Choroid plexus epithelial cell (primary cell): ENCODE data around the gene CCDC88A.

Experiments
- DNase-seq: peaks from one replicate; pipeline ENCODE4 v3.0.0-alpha.2; 2010; ENCODE audit warnings: low read depth
- H3K4me3 ChIP-seq: 2 replicates; pipeline ENCODE4 v1.5.1; 2011; ENCODE audit warnings: low read depth, mild to moderate bottlenecking, control low read depth, low read length, moderate library complexity
- TF ChIP-seq, protein P1 (sequence below): conservative IDR thresholded peaks from 2 replicates; pipeline ENCODE4 v1.5.1; 2011; ENCODE audit warnings: low read depth, mild to moderate bottlenecking, control low read depth, inconsistent platforms, low read length, moderate library complexity

The CCDC88A gene

DNA sequence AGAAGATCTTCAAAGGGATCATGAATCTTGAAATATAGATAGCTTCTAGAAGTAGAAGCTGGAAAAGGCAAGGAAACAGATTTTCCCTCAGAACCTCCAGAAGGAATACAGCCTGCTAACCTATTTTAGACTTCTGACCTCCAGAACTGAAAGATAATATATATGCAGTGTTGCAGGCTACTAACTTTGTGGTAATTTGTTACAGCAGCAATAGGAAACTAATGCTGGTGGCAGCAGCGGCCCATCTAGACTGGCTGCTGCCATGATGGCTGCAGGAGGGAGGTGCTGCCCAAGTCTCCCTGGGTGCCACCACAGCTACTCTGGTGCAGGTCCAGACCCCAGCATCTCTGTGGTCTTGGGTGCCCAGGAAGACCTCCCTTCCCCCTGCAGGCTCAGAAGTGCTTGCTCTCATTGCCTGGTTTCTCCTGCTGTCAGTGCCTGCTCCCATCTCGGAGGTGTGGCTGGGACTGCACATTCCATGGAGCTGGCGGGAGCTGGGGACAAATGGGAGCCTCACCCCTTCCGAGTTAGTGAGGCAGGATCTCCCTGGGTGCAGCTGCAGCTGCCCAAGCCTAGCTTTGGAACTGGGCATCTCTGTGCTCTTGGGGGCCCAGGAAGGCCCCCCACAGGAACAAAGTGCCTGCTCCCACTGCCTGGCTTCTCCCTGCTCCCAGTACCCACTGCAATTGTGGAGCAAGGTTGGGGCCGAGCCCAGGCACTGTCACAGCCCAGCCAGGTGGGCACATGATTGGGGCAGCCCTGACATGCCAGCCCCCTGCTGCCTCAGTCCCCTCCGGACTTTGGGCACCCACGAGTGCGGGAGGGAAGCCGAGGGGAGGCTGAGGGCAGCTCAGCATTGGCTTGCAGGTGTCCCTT is 18.1 kb upstream of the CCDC88A start:
- no peak overlapping the region for H3K4me3 ChIP-seq
- DNase-seq: no peak
- TF ChIP-seq, protein P1, sequence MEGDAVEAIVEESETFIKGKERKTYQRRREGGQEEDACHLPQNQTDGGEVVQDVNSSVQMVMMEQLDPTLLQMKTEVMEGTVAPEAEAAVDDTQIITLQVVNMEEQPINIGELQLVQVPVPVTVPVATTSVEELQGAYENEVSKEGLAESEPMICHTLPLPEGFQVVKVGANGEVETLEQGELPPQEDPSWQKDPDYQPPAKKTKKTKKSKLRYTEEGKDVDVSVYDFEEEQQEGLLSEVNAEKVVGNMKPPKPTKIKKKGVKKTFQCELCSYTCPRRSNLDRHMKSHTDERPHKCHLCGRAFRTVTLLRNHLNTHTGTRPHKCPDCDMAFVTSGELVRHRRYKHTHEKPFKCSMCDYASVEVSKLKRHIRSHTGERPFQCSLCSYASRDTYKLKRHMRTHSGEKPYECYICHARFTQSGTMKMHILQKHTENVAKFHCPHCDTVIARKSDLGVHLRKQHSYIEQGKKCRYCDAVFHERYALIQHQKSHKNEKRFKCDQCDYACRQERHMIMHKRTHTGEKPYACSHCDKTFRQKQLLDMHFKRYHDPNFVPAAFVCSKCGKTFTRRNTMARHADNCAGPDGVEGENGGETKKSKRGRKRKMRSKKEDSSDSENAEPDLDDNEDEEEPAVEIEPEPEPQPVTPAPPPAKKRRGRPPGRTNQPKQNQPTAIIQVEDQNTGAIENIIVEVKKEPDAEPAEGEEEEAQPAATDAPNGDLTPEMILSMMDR: no peak

DNA sequence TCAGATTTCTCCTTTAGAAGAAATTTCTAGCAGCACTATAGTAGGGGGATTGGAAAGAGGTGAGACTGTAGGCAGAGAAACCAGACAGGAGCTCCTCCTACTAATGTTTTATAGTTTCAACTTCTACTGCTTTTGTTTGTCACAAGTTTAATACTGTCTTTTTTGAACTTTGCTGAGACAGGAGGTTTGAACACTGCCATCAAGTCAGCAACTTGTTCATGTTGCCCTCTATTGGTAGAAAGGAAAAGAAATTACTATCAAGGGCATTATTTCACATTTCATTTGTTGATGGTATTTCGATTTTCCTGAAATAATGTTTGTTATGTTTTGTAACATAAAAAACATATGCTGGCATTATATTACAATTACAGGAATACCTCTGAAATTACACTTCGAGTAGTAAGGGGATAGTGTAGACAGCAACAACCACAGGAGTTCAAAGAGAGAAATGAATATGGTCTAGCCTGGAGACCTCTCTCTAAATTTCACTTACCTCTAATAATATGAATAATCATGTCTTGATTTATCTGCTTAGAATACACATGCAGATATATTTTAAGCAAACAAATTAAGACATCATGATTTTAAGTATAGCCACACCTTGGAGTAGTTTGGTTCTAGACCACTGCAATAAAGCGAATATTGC is 12.4 kb upstream of the CCDC88A start:
- no peak overlapping the region for H3K4me3 ChIP-seq
- TF ChIP-seq, protein P1: peak; percentile 75
- DNase-seq: peak; percentile 79

GRCh38 chr2:55430211-55430975 is 10.7 kb upstream of the CCDC88A start:
- peak; percentile 69 for DNase-seq
- H3K4me3 ChIP-seq: no peak overlapping the region
- TF ChIP-seq, protein P1: no peak

- TF ChIP-seq, protein P1: no peak
- no peak for DNase-seq
- no peak overlapping the region for H3K4me3 ChIP-seq
Observed at GRCh38 chr2:55428258-55428657, 8.6 kb upstream of the CCDC88A start.

DNA sequence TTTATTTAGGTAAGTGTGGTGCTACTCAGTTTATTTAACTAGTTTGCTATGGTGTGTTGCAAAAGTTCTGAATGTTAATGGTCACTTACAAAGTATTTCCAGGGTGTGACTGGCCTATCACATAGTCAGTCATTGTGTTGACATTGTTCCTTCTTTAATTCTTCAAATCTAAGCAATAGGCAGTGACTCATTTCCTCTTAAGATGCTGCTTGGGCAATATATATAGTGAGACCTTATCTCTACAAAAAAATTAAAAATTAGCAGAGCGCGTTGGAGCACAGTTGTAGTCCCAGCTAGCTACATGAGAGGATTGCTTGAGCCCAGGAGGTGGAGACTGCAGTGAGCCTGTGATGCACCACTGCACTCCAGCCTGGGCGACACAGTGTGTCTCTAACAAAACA is 5.8 kb upstream of the CCDC88A start:
- H3K4me3 ChIP-seq: peak overlapping the region; percentile 12
- TF ChIP-seq, protein P1: peak; percentile 8
- DNase-seq: peak; percentile 91

DNA sequence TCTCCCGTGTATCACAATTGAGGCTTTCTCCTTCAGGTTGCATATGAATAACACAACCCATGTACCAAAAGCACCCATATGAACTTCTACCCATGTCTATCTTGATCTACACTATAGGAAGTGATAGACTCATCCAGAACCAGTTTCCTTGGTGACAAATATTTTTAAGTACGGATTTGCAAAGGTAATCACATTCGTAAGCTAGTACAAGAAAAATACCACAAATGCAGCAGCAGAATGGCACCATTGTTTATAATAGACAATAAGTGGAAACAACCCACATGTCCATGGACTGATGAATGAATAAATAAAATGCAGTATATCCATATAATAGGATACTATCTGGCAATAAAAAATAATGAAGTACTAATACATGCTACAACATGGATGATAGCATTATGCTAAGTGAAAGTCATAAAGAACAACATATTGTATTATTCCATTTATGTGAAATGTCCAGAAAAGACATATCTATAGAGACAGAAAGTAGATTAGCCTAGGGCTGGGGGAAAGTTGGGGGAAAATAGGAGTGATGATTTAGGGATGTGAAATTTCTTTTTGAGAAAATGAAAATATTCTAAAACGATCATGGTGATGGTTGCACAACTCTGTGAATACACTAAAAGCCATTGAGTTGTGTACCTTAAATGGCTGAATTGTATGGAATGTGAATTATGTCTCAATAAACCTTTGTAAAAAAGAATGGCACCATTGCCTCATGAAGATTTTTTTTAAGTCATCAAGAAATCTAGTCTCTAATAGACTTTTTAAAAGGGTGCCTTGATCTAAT is 3.4 kb upstream of the CCDC88A start:
- H3K4me3 ChIP-seq: no peak overlapping the region
- no peak for DNase-seq
- TF ChIP-seq, protein P1: no peak
